H1 (cell line): ENCODE results near the gene IGSF1. TPM values are rescaled to one million over a fixed set of nuclear protein-coding genes. Genes with fewer than 3 reads are reported as not detected.
A peak's percentile ranks its signal among the peaks of the same experiment; 100 is the strongest.

Source experiments
- CTCF ChIA-PET: fragments of 300-600 bp; sonication (Branson Sonifier 250); formaldehyde crosslinking; loops from one replicate; lab custom pipeline; 2021; ENCODE audit not compliant: partially characterized antibody; lab: Charles Lee
- POLR2A ChIA-PET: fragments of 300-600 bp; sonication (Branson Sonifier 250); formaldehyde crosslinking; loops from one replicate; lab custom pipeline; 2021; ENCODE audit warnings: inconsistent platforms; ENCODE audit not compliant: partially characterized antibody; lab: Charles Lee
- DNase-seq, 2 experiments: peaks; one replicate each; pipeline versions ENCODE4 v3.0.0 to v3.0.0-alpha.2; 2010 to 2022; ENCODE audit warnings: low spot score in 2 of 2, low read depth in 1 of 2, mixed read lengths in 1 of 2
- FAIRE-seq: peaks from 2 replicates; lab custom pipeline; 2011; peaks lifted over from hg19 to GRCh38; lab: Jason Lieb, UNC
- H2AFZ ChIP-seq: 2 replicates; pipeline ENCODE4 v1.8.1; 2012; ENCODE audit warnings: low read length, inconsistent platforms
- H2AK5ac ChIP-seq: 2 replicates; pipeline ENCODE4 v1.6.1; 2013; ENCODE audit warnings: low read depth, low read length
- H2BK120ac ChIP-seq: replicated peaks from 2 replicates; pipeline ENCODE3; 2013; ENCODE audit warnings: low read depth, low read length, inconsistent platforms
- H2BK12ac ChIP-seq: 2 replicates; pipeline ENCODE4 v1.6.1; 2013; ENCODE audit warnings: low read depth, low read length
- H2BK15ac ChIP-seq: 2 replicates; pipeline ENCODE4 v1.6.1; 2013; ENCODE audit warnings: low read length
- H2BK20ac ChIP-seq: 2 replicates; pipeline ENCODE4 v1.6.1; 2013; ENCODE audit warnings: low read length
- H2BK5ac ChIP-seq: 2 replicates; pipeline ENCODE4 v1.6.1; 2013; ENCODE audit warnings: low read depth, low read length
- H3K14ac ChIP-seq: 2 replicates; pipeline ENCODE4 v1.6.1; 2013; ENCODE audit warnings: inconsistent platforms; ENCODE audit not compliant: insufficient read length
- H3K18ac ChIP-seq: 2 replicates; pipeline ENCODE4 v1.6.1; 2013; ENCODE audit warnings: low read length; ENCODE audit errors: extremely low read depth
- H3K23ac ChIP-seq: 2 replicates; pipeline ENCODE4 v1.6.1; 2013; ENCODE audit warnings: inconsistent platforms; ENCODE audit not compliant: insufficient read length
- H3K23me2 ChIP-seq: 2 replicates; pipeline ENCODE4 v1.6.1; 2013; ENCODE audit warnings: low read depth, low read length
- H3K27ac ChIP-seq: 2 replicates; pipeline ENCODE4 v1.6.1; 2011; ENCODE audit warnings: low read depth, low read length, inconsistent platforms
- H3K27me3 ChIP-seq, 4 experiments: replicated peaks in 1 of 4; 1 replicate in 1 of 4; 2 replicates in 3 of 4; pipeline versions ENCODE4 v1.6.1 to v1.8.1; 2011 to 2013; ENCODE audit warnings: low read length in 3 of 4, mild to moderate bottlenecking in 3 of 4, inconsistent platforms in 2 of 4, mixed read lengths in 2 of 4, moderate library complexity in 1 of 4; ENCODE audit not compliant: control insufficient read depth in 3 of 4, insufficient read depth in 3 of 4; ENCODE audit errors: extremely low read depth in 1 of 4
- H3K36me3 ChIP-seq, 4 experiments: 2 replicates each; pipeline versions ENCODE4 v1.6.1 to v1.8.1; 2011 to 2013; ENCODE audit warnings: mild to moderate bottlenecking in 4 of 4, low read length in 3 of 4, moderate library complexity in 2 of 4, control low read depth in 1 of 4, inconsistent platforms in 1 of 4; ENCODE audit not compliant: insufficient read depth in 4 of 4, control insufficient read depth in 2 of 4
- H3K4ac ChIP-seq: replicated peaks from 2 replicates; pipeline ENCODE3; 2013; ENCODE audit warnings: low read length, low read depth, mixed read lengths, inconsistent platforms; ENCODE audit not compliant: insufficient read length
- H3K4me1 ChIP-seq, 4 experiments: replicated peaks in 1 of 4; 1 replicate in 1 of 4; 2 replicates in 3 of 4; pipeline versions ENCODE4 v1.6.1 to v1.8.1; 2011 to 2013; ENCODE audit warnings: low read length in 3 of 4, inconsistent platforms in 2 of 4, mixed read lengths in 1 of 4; ENCODE audit not compliant: insufficient read depth in 4 of 4, control insufficient read depth in 3 of 4
- H3K4me2 ChIP-seq, 2 experiments: 2 replicates each; pipeline versions ENCODE4 v1.6.1 to v1.8.1; 2011 to 2013; ENCODE audit warnings: low read depth in 2 of 2, low read length in 2 of 2, control low read depth in 1 of 2, inconsistent platforms in 1 of 2, mild to moderate bottlenecking in 1 of 2; ENCODE audit not compliant: insufficient read depth in 1 of 2
- H3K4me3 ChIP-seq, 4 experiments: fragments of 200-600, 300-600 bp in 1 of 4; sonication (generic), shearing (Covaris generic), sonication (Bioruptor Twin) in 1 of 4; 2 replicates each; pipeline versions ENCODE4 v1.5.1 to v1.8.1; 2011 to 2016; ENCODE audit warnings: low read length in 4 of 4, low read depth in 3 of 4, control low read depth in 2 of 4, inconsistent platforms in 2 of 4, mild to moderate bottlenecking in 2 of 4, mixed read lengths in 1 of 4, moderate library complexity in 1 of 4; ENCODE audit not compliant: insufficient read depth in 2 of 4; ENCODE audit errors: extremely low read depth in 1 of 4
- H3K56ac ChIP-seq: replicated peaks from 2 replicates; pipeline ENCODE3; 2013; ENCODE audit warnings: low read depth, mild to moderate bottlenecking, mixed read lengths, low read length, inconsistent platforms; ENCODE audit not compliant: insufficient read length
- H3K79me1 ChIP-seq: 2 replicates; pipeline ENCODE4 v1.6.1; 2013; ENCODE audit warnings: low read depth, low read length, control low read depth
- H3K79me2 ChIP-seq, 2 experiments: 2 replicates each; pipeline versions ENCODE4 v1.6.1 to v1.8.1; 2012 to 2013; ENCODE audit warnings: low read length in 2 of 2, mild to moderate bottlenecking in 2 of 2, inconsistent platforms in 1 of 2; ENCODE audit not compliant: insufficient read depth in 2 of 2, control insufficient read depth in 1 of 2
- H3K9ac ChIP-seq, 4 experiments: replicated peaks in 1 of 4; 1 replicate in 1 of 4; 2 replicates in 3 of 4; pipeline versions ENCODE4 v1.6.1 to v1.8.1; 2011 to 2013; ENCODE audit warnings: low read depth in 3 of 4, low read length in 3 of 4, control low read depth in 2 of 4, mild to moderate bottlenecking in 2 of 4, moderate library complexity in 2 of 4, inconsistent platforms in 1 of 4; ENCODE audit errors: extremely low read depth in 1 of 4
- H3K9me3 ChIP-seq, 2 experiments: 2 replicates each; pipeline versions ENCODE4 v1.6.1 to v1.8.1; 2012 to 2013; ENCODE audit warnings: mild to moderate bottlenecking in 2 of 2, moderate library complexity in 2 of 2, control low read depth in 1 of 2, inconsistent platforms in 1 of 2, low read depth in 1 of 2, low read length in 1 of 2, mixed read lengths in 1 of 2; ENCODE audit not compliant: insufficient read depth in 2 of 2
- H4K20me1 ChIP-seq, 2 experiments: replicated peaks in 1 of 2; 2 replicates each; pipeline versions ENCODE3 to v1.8.1; 2011 to 2013; ENCODE audit warnings: inconsistent platforms in 2 of 2, low read length in 2 of 2, mild to moderate bottlenecking in 1 of 2; ENCODE audit not compliant: insufficient read depth in 2 of 2, control insufficient read depth in 1 of 2
- H4K5ac ChIP-seq: 2 replicates; pipeline ENCODE4 v1.6.1; 2013; ENCODE audit warnings: low read length, low read depth, mixed read lengths, inconsistent platforms; ENCODE audit not compliant: insufficient read length
- H4K8ac ChIP-seq: 2 replicates; pipeline ENCODE4 v1.8.0; 2013; ENCODE audit warnings: mild to moderate bottlenecking, moderate library complexity, low read length, inconsistent platforms; ENCODE audit not compliant: insufficient read depth; ENCODE audit errors: extremely low read depth
- H4K91ac ChIP-seq: replicated peaks from 2 replicates; pipeline ENCODE3; 2013; ENCODE audit warnings: low read length, mixed read lengths, inconsistent platforms; ENCODE audit not compliant: insufficient read length
- ATF2 ChIP-seq: IDR thresholded peaks from 2 replicates; pipeline ENCODE4 v1.6.1; 2012; ENCODE audit warnings: low read length, inconsistent platforms
- CTCF ChIP-seq, 3 experiments: IDR thresholded peaks; 1 replicate in 2 of 3; 2 replicates in 1 of 3; pipeline versions ENCODE4 v1.5.1 to v1.6.1; 2011; ENCODE audit warnings: low read length in 3 of 3, mild to moderate bottlenecking in 3 of 3, inconsistent platforms in 2 of 3, low read depth in 1 of 3, moderate library complexity in 1 of 3; ENCODE audit not compliant: insufficient read depth in 1 of 3; ENCODE audit errors: control extremely low read depth in 1 of 3
- TBP ChIP-seq: IDR thresholded peaks from 2 replicates; pipeline ENCODE4 v1.6.1; 2011; ENCODE audit warnings: low read depth, low read length, improper control_type of control experiment
- WGBS, 2 experiments: shearing (Covaris generic) in 1 of 2; methylation state at CpG; one replicate each; pipeline versions ENCODE4 v1.1.6 to v1.1.7; 2013 to 2015; ENCODE audit warnings: low lambda C conversion rate in 2 of 2, mixed read lengths in 2 of 2, inconsistent platforms in 1 of 2, low coverage in 1 of 2, missing lambda C conversion rate in 1 of 2; ENCODE audit not compliant: insufficient replicate concordance in 2 of 2, insufficient coverage in 1 of 2, insufficient read length in 1 of 2; ENCODE audit errors: extremely low coverage in 1 of 2, missing lambda C conversion rate in 1 of 2; 5-methylcytosine and 5-hydroxymethylcytosine counted together
- polyA plus RNA-seq, 7 experiments: library from polyadenylated mRNA; depleted of rRNA in 3 of 7; stranded (reverse) in 5 of 7; unstranded in 2 of 7; fragments of >200 nt in 5 of 7; fragments of 200-250 nt in 2 of 7; gene quantifications; 1 replicate in 5 of 7; 2 replicates in 1 of 7; 4 replicates in 1 of 7; pipeline versions ENCODE4 v1.2.1 to v1.2.3, GENCODE V29; 2011 to 2013; ENCODE audit warnings: missing spikeins in 2 of 7, mixed read lengths in 2 of 7
- total RNA-seq: library from RNA; stranded (reverse); fragmentation: NEBNext Ultra II Directional; extraction: Animal tissue kit (Norgen Biotek cat#: 25700); gene quantifications from 2 replicates; pipeline ENCODE4 v1.2.1, GENCODE V29; 2021

Gene IGSF1
- total and polyA plus RNA-seq, 2 of the 8 experiments (the other 6 are each of a cell fraction or from before 2014, with no cell fraction given) = 23.1 to 39.9 TPM

- Histone ChIP-seq H3K23me2 (no peaks in the 10 kb centered on the region), H3K23ac (no peak overlapping the region), H3K27me3 (no peaks in the 10 kb centered on the region), H3K9me3 (no peaks in the 10 kb centered on the region), H2BK5ac (no peak overlapping the region), H3K4me3 (no peak overlapping the region)
- WGBS, 2 experiments = 56% methylated on average over 1 of the region's 1 CpG; no CpG with 5 or more reads in 1 of the 2 experiments
- no peak for TF ChIP-seq TBP
- no peak for TF ChIP-seq ATF2
- no peak for TF ChIP-seq CTCF (IDR thresholded peaks at IDR 0.05; ENCODE audit: control extremely low read depth in 1 of 3, insufficient read depth in 1 of 3, low read depth in 1 of 3, low read length in 3 of 3)
- TF ChIP-seq, all 59 proteins: peak for 0
- H4K91ac ChIP-seq = no peak overlapping the region
- no peak overlapping the region for H4K5ac ChIP-seq
- DNase-seq (no peak), FAIRE-seq (no peak)
- no peaks in the 10 kb centered on the region for H3K79me1 ChIP-seq
- H3K18ac ChIP-seq = no peak overlapping the region; the same call in 1 of the 2 replicates
- H2BK20ac ChIP-seq = no peak overlapping the region
- no peak overlapping the region for H3K14ac ChIP-seq
- H2BK15ac ChIP-seq = no peak overlapping the region
- H3K4me1 ChIP-seq = peaks cover 0 to 3% (median 0%) of the 10 kb centered on the region in 4 experiments; a peak in 1 of 7 replicates
- no peaks in the 10 kb centered on the region for H3K79me2 ChIP-seq
- CTCF ChIA-PET = interaction anchor here (0.8 kb wide), 1 partner anchor 45 kb away, joined by 3 read pairs; no protein-coding TSS in a partner anchor
- H3K4me2 ChIP-seq = no peak overlapping the region; a peak in 1 of 4 replicates
- no peak overlapping the region for H4K8ac ChIP-seq
- no peaks in the 10 kb centered on the region for H4K20me1 ChIP-seq
- no peak overlapping the region for H3K27ac ChIP-seq
- no peak overlapping the region for H3K56ac ChIP-seq
- H2BK12ac ChIP-seq = no peak overlapping the region
- H3K36me3 ChIP-seq = no peaks in the 10 kb centered on the region
- no peak overlapping the region for H2AFZ ChIP-seq
- H3K9ac ChIP-seq = peak overlapping the region in 1 of 4 experiments; percentile 22; a peak in 1 of 7 replicates
- POLR2A ChIA-PET = interaction anchor here (0.9 kb wide), 1 partner anchor 12 kb away, joined by 3 read pairs; no protein-coding TSS in a partner anchor
- H2AK5ac ChIP-seq = no peak overlapping the region
- H2BK120ac ChIP-seq = no peak overlapping the region
- no peak overlapping the region for H3K4ac ChIP-seq
Observed at GRCh38 chrX:131306601-131307000, 17.5 kb upstream of the IGSF1 start.
